Gastrocnemius medialis (tissue), 4 donors: ENCODE results near the gene STAMBPL1. TPM values are rescaled to one million over a fixed set of nuclear protein-coding genes. Genes with fewer than 3 reads are reported as not detected.

Experiments
- ATAC-seq, 2 donors: fragments of 150-250 bp; one replicate each; pipeline ENCODE4 v1.9.1; 2016
- DNase-seq, 2 donors: peaks; one replicate each; pipeline ENCODE4 v3.0.0-alpha.2; 2019
- H3K27ac ChIP-seq, 4 donors: fragments of 200-600 bp; sonication (generic); 1 replicate in 1 of 4; 2 replicates in 3 of 4; pipeline ENCODE4 v1.5.1; 2016 to 2018; ENCODE audit warnings: mild to moderate bottlenecking in 2 of 4, moderate library complexity in 1 of 4
- H3K27me3 ChIP-seq, 3 donors: fragments of 200-600 bp; sonication (generic) in 2 of 3; 1 replicate in 1 of 3; 2 replicates in 2 of 3; pipeline versions ENCODE4 v1.5.1 to v1.6.0; 2016 to 2019; ENCODE audit warnings: mild to moderate bottlenecking in 1 of 3, moderate library complexity in 1 of 3
- H3K36me3 ChIP-seq, 2 donors: fragments of 200-600 bp; sonication (generic) in 1 of 2; one replicate each; pipeline ENCODE4 v1.5.1; 2017 to 2018
- H3K4me1 ChIP-seq, 2 donors: fragments of 200-600 bp; sonication (generic) in 1 of 2; one replicate each; pipeline ENCODE4 v1.5.1; 2016 to 2017; ENCODE audit warnings: mild to moderate bottlenecking in 2 of 2
- H3K4me3 ChIP-seq, 4 donors: fragments of 200-600 bp; sonication (generic) in 3 of 4; 1 replicate in 1 of 4; 2 replicates in 3 of 4; pipeline ENCODE4 v1.5.1; 2016 to 2019; ENCODE audit warnings: mild to moderate bottlenecking in 2 of 4
- H3K9me3 ChIP-seq, 3 donors: fragments of 200-600 bp; sonication (generic) in 2 of 3; 1 replicate in 1 of 3; 2 replicates in 2 of 3; pipeline ENCODE4 v1.5.1; 2016 to 2019
- POLR2A ChIP-seq, 2 donors: fragments of 450-650 bp; IDR thresholded peaks; one replicate each; pipeline ENCODE4 v1.6.1; 2017; ENCODE audit warnings: antibody characterized with exemption in 2 of 2, mild to moderate bottlenecking in 2 of 2, moderate library complexity in 2 of 2
- in situ Hi-C, 4 donors: fragments of 200-750 bp; cut with MboI; loops; one replicate each; pipeline versions ENCODE4 v1.15.0 to v1.8.0; 2017; ENCODE audit warnings: low sequenced_read_pairs in 4 of 4
- intact Hi-C: fragments of 100-400 bp; cut with DNase I; formaldehyde crosslinking; loops from one replicate; pipeline ENCODE4 v1.15.1; 2023; ENCODE audit warnings: low total_unique reads
- total RNA-seq, 4 donors: library from RNA; depleted of rRNA; stranded (reverse); fragments of >200 nt; gene quantifications; one replicate each; pipeline versions ENCODE4 v1.1.0 to v1.2.3, GENCODE V29; 2016
- TF ChIP-seq, protein P1 (sequence below), 5 experiments: fragments of 450-650 bp in 3 of 5; fragments of 200-600 bp in 2 of 5; sonication (generic) in 2 of 5; IDR thresholded peaks in 4 of 5; conservative IDR thresholded peaks in 1 of 5; 1 replicate in 4 of 5; 2 replicates in 1 of 5; pipeline ENCODE4 v1.5.1; 2016 to 2019; ENCODE audit warnings: antibody characterized with exemption in 5 of 5, mild to moderate bottlenecking in 3 of 5, moderate library complexity in 3 of 5

Gene STAMBPL1
- total RNA-seq, result 1 to 10 TPM in 2 of 4 donors, under 1 TPM in 2; 0.72 to 1.4 (median 1.0) TPM

DNA sequence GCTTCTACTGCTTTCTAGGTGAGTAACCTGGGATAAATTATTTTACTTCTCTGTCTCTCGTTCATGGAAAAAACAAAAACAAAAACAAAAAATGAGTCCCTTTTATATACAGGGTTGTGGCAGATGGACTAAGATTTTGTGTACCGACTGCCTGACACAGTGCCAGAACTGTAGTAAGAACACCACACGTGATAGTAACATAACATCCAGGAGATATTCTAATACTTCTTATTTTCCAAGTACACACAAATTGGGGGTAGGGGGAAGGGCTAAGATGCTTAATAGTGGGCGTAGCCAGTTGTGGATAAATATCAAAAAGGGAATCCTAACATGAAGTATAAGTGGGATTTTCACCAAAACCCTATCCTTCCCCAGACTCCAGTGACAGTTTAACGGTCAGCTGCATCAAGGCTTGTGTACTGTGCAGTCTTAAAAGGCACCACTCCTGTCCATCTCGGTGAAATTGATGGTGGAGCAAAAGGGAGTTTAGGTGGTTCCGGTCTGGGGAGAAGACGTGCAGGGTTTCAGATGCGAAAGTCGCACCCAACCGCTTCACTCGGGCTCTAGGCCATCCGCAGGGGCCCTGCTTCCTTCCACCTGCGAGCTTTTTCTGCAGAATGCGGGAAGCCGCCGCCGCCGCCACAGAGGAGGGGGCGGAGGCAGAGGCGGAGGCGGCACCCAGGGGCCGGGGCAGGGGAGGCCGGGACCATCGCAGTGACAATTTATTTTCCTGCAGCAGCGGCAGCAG, at the start of gene STAMBPL1:
Gene STAMBPL1 (plus strand): TSS at position 712 of the 748 bp plus-strand sequence. CDS start 21,464 bp downstream, outside the sequence.
- peak; percentile 13 to 38 for ATAC-seq
- TF ChIP-seq POLR2A (IDR thresholded peaks at IDR 0.05), result no peak
- no peaks in the 10 kb centered on the region for H3K9me3 ChIP-seq
- H3K36me3 ChIP-seq, result no peaks in the 10 kb centered on the region
- H3K4me3 ChIP-seq, result peak within 1 kb of the TSS; percentile 66 to 85 (median 74)
- peak within 1 kb of the TSS; percentile 67 to 83 (median 80) for H3K27ac ChIP-seq
- in situ Hi-C loops, result loop anchor here in 1 of 4 donors (5.0 kb wide), 1 partner anchor 42 kb away; no protein-coding TSS in a partner anchor
- peaks cover 0 to 10% (median 6%) of the 10 kb centered on the region in 3 donors for H3K27me3 ChIP-seq
- DNase-seq, result peak in 1 of 2 donors; percentile 16
- peaks cover 8 to 21% of the 10 kb centered on the region in 2 donors for H3K4me1 ChIP-seq
- intact Hi-C loops, result loop anchor here (2.0 to 5.0 kb wide), 2 partner anchors 53 to 113 kb away; partner anchors contain the start of gene FAS

DNA sequence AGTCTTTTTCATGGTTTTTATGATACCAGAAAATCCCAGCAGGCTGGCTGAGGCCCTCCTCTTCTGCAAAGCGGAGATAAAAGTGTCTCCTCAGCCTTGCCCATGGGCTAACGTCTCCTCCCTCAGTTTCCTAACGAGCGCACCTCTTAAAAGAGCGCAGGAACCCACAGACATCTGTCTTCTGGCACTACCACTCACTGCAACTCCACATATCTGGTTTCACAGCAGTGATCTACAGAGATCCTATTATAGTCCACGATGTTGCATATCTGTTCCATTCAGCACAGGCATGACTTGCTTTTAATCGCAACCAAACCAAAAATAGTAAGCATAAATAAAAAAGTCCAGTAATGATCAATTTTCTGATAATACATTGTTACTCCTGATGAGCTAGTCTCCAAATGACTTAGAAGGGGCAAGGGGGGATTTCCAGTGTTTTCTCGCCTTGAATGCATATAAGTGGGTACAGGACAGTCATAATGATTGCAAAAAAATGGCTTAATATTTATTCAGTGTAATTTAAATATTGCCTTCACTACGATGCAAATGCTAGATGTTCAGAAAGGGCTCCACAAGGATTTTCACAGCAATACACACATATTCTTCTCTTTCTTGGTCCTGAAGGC, 49.3 kb upstream of the STAMBPL1 start:
- no peaks in the 10 kb centered on the region for H3K9me3 ChIP-seq
- DNase-seq, result no peak
- H3K27ac ChIP-seq, result no peak overlapping the region
- H3K27me3 ChIP-seq, result no peaks in the 10 kb centered on the region
- no peak overlapping the region for H3K4me3 ChIP-seq
- no peaks in the 10 kb centered on the region for H3K36me3 ChIP-seq
- TF ChIP-seq POLR2A (IDR thresholded peaks at IDR 0.05), result no peak
- TF ChIP-seq, protein P1, sequence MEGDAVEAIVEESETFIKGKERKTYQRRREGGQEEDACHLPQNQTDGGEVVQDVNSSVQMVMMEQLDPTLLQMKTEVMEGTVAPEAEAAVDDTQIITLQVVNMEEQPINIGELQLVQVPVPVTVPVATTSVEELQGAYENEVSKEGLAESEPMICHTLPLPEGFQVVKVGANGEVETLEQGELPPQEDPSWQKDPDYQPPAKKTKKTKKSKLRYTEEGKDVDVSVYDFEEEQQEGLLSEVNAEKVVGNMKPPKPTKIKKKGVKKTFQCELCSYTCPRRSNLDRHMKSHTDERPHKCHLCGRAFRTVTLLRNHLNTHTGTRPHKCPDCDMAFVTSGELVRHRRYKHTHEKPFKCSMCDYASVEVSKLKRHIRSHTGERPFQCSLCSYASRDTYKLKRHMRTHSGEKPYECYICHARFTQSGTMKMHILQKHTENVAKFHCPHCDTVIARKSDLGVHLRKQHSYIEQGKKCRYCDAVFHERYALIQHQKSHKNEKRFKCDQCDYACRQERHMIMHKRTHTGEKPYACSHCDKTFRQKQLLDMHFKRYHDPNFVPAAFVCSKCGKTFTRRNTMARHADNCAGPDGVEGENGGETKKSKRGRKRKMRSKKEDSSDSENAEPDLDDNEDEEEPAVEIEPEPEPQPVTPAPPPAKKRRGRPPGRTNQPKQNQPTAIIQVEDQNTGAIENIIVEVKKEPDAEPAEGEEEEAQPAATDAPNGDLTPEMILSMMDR (IDR thresholded peaks at IDR 0.05 in 4 of 5, conservative IDR thresholded peaks at IDR 0.05 in 1 of 5), result no peak
- in situ Hi-C loops, result loop anchor here in 3 of 4 donors (10.0 to 25.0 kb wide), 2 partner anchors 382 to 384 kb away; partner anchors contain the start of gene CH25H (in 2 of the 3)
- no peaks in the 10 kb centered on the region for H3K4me1 ChIP-seq
- intact Hi-C loops, result loop anchor here (10.0 kb wide), 1 partner anchor 384 kb away; no protein-coding TSS in a partner anchor
- ATAC-seq, result no peak

DNA sequence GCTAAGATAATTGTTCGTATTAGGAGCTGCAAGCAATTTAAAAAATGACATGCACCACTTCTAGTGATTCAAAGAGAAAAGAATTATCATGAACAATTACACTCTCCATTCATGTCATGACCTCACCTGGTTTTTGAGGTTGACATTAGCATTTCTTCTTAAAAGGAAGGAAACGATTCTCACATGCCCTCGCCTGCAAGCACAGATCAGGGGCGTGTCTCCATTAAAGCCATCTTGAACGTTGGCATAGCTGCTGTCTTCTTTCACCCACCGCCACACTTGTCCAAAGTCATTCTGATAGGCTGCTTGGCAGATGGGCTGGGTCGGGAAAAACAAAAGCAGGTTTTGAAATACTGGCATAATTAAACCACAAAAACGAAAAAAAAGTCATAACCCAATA, 48.3 kb upstream of the STAMBPL1 start:
- Histone ChIP-seq H3K9me3 (no peaks in the 10 kb centered on the region), H3K4me1 (no peaks in the 10 kb centered on the region), H3K36me3 (no peaks in the 10 kb centered on the region), H3K27ac (no peak overlapping the region), H3K27me3 (no peaks in the 10 kb centered on the region), H3K4me3 (no peak overlapping the region)
- DNase-seq (no peak), ATAC-seq (no peak)
- intact Hi-C loops, result loop anchor here (10.0 kb wide), 1 partner anchor 383 kb away; no protein-coding TSS in a partner anchor
- in situ Hi-C loops, result loop anchor here in 3 of 4 donors (10.0 to 25.0 kb wide), 2 partner anchors 381 to 383 kb away; partner anchors contain the start of gene CH25H (in 2 of the 3)
- TF ChIP-seq, protein P1 (IDR thresholded peaks at IDR 0.05 in 4 of 5, conservative IDR thresholded peaks at IDR 0.05 in 1 of 5), result no peak
- TF ChIP-seq POLR2A (IDR thresholded peaks at IDR 0.05), result no peak

DNA sequence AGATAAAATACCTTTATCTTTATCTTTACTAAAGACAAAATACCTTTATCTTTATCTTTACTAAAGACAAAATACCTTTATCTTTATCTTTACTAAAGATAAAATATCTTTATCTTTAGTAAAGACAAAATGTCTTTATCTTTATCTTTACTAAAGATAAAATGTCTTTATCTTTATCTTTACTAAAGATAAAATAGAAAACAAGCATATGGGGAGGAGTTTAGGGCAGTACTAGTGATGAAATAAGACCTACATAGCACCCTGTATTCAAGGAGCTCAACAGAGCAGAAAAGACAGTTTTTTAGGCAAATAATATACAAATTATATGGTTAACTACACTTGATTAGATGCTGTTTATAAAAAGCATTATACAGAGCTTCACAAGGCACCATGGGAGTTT, 47.7 kb upstream of the STAMBPL1 start:
- ATAC-seq (no peak), DNase-seq (no peak)
- in situ Hi-C loops (loop anchor here in 3 of 4 donors (10.0 to 25.0 kb wide), 2 partner anchors 380 to 382 kb away; partner anchors contain the start of gene CH25H (in 2 of the 3)), intact Hi-C loops (loop anchor here (10.0 kb wide), 1 partner anchor 382 kb away; no protein-coding TSS in a partner anchor)
- Histone ChIP-seq H3K4me3 (no peak overlapping the region), H3K9me3 (no peaks in the 10 kb centered on the region), H3K36me3 (no peaks in the 10 kb centered on the region), H3K4me1 (no peaks in the 10 kb centered on the region), H3K27ac (no peak overlapping the region), H3K27me3 (no peaks in the 10 kb centered on the region)
- TF ChIP-seq, protein P1 (IDR thresholded peaks at IDR 0.05 in 4 of 5, conservative IDR thresholded peaks at IDR 0.05 in 1 of 5), result no peak
- no peak for TF ChIP-seq POLR2A (IDR thresholded peaks at IDR 0.05)
